Urinary bladder (tissue), 4 donors: ENCODE results near the gene ELFN2. TPM values are rescaled to one million over a fixed set of nuclear protein-coding genes. Genes with fewer than 3 reads are reported as not detected.

Source experiments
- DNase-seq: peaks from one replicate; pipeline ENCODE4 v3.0.0-alpha.2; 2015; ENCODE audit errors: extremely low spot score
- H3K27ac ChIP-seq: one replicate; pipeline ENCODE4 v1.5.1; 2013; ENCODE audit warnings: low read depth, mild to moderate bottlenecking, moderate library complexity
- H3K36me3 ChIP-seq: one replicate; pipeline ENCODE4 v1.6.1; 2013; ENCODE audit warnings: mild to moderate bottlenecking, moderate library complexity; ENCODE audit not compliant: insufficient read depth
- H3K4me1 ChIP-seq: one replicate; pipeline ENCODE4 v1.6.1; 2013; ENCODE audit warnings: mild to moderate bottlenecking, moderate library complexity; ENCODE audit not compliant: insufficient read depth
- H3K4me3 ChIP-seq: one replicate; pipeline ENCODE4 v1.5.1; 2013; ENCODE audit warnings: low read depth, low read length
- WGBS: extraction: QIAGEN DNeasy Blood & Tissue Kit; methylation state at CpG from one replicate; pipeline ENCODE4 v1.1.7; 2013; 5-methylcytosine and 5-hydroxymethylcytosine counted together
- polyA plus RNA-seq: library from polyadenylated mRNA; stranded (reverse); fragments of 200-250 nt; gene quantifications from one replicate; pipeline ENCODE4 v1.2.3, GENCODE V29; 2013
- total RNA-seq: library from RNA; depleted of rRNA; stranded (reverse); fragments of >200 nt; gene quantifications from one replicate; pipeline ENCODE4 v1.2.3, GENCODE V29; 2014
- donor health status: healthy with polysubstance abuse.
- donor health status: healthy.

The ELFN2 gene
- total and polyA plus RNA-seq, 2 donors, result 0.05 to 0.21 TPM

GRCh38 chr22:37443977-37444376 lies 16.7 kb upstream of the ELFN2 start:
- no peak overlapping the region for H3K4me3 ChIP-seq
- no peaks in the 10 kb centered on the region for H3K36me3 ChIP-seq
- WGBS, result 81% methylated on average over 7 of the region's 7 CpGs
- DNase-seq, result no peak
- H3K4me1 ChIP-seq, result no peaks in the 10 kb centered on the region
- no peak overlapping the region for H3K27ac ChIP-seq

DNA sequence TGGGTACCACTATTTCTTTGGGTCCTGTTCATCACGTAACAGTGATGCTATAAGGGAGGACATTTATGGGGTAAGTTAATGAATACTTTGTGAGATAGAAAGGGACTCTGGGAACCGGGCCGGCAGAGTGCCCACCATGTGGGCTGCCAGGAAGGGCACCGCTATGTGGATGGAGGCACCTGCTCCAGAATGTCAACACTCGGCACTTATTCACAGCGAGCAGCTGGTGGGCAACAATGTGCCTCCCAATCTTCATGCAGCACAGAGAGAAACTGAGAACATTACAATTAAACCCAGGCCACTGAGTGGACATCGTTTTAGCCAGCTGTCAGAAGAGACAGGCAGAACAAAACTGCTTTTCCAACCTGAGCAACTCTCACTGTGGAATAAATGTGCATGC lies 15.8 kb upstream of the ELFN2 start:
- WGBS, result 85% methylated on average over 7 of the region's 7 CpGs
- Histone ChIP-seq H3K36me3 (no peaks in the 10 kb centered on the region), H3K4me1 (no peaks in the 10 kb centered on the region), H3K4me3 (no peak overlapping the region), H3K27ac (no peak overlapping the region)
- no peak for DNase-seq

DNA sequence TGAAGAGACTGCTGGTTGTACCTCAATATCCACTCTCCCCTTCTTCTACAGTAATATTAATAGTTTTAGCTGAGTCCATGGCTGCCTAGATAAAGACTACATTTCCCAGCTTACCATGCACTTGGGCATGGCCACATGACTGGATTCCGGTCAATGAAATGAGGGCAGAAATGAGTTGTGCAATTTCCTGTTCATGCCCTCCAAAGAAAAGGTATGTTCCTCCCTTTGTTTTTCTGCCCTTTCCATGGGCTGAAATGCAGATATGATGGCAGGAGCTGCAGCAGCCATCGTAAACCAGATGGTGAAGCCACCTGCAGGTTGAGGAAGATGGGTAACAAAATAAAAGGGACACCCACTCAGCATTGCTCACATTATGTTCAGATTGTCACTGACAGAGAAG lies 15.3 kb upstream of the ELFN2 start:
- H3K4me3 ChIP-seq, result no peak overlapping the region
- no peaks in the 10 kb centered on the region for H3K36me3 ChIP-seq
- WGBS, result 81% methylated on average over 2 of the region's 2 CpGs
- H3K4me1 ChIP-seq, result no peaks in the 10 kb centered on the region
- no peak overlapping the region for H3K27ac ChIP-seq
- no peak for DNase-seq

DNA sequence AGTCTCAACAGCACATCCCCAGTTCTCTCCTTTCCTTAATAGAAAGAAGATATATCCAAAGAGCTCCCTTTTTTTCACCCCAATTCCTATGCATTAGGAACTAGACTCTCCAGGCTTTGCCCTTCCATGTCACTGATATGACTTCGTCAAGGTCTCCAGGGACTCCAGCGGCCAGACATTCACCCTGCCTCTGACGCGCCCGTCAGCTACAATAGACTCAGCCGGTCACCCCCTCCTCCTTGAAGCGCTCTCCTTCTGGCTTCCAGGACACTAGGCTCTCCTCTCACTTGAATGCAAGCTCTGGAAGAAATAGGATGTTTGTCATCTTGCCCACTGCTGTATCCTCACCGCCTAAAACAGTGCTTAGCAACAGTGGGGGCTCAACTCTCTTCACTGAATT lies 14.9 kb upstream of the ELFN2 start:
- 63% methylated on average over 8 of the region's 8 CpGs for WGBS
- H3K27ac ChIP-seq, result no peak overlapping the region
- H3K36me3 ChIP-seq, result no peaks in the 10 kb centered on the region
- H3K4me1 ChIP-seq, result no peaks in the 10 kb centered on the region
- H3K4me3 ChIP-seq, result no peak overlapping the region
- DNase-seq, result no peak

DNA sequence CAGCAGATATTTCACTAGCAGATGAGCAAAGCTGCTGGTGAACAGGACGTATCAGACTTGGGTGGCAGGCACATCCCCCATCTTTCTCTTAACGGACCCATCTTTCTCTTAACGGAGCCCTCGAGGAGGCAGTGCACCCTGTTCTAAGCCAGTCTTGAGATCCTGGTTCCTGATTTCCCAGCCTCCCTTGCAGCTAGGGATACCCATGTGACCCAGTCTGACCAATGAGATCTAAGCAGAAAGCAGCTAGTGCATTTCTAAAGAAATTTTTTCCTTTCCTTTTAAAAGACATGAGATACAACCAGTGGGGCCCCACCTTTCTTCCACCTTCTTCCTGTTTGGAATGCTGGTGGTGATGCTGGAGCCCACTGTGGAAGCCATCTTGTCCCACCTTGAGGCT lies 13.6 kb upstream of the ELFN2 start:
- DNase-seq, result no peak
- Histone ChIP-seq H3K4me1 (no peaks in the 10 kb centered on the region), H3K4me3 (no peak overlapping the region), H3K27ac (no peak overlapping the region), H3K36me3 (no peaks in the 10 kb centered on the region)
- 86% methylated on average over 4 of the region's 4 CpGs for WGBS

DNA sequence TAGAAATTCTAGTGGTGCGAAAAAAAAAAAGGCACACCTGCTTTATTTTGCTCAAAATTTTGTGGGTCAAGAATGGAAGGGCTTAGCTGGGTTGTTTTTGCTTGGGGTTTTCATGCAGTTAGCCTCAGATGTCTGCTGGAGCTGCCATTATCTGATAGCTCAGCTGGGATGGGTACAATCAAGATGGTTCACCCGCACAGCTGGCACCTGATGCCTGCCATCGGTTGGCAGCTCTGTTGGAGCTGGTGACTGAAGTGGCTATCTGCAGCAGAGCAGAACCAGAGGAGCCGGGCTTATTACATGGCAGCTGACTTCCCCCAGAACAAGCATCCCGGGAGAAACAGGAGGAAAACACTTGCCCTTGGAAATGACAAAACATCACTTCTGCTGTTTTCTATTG lies 12.1 kb upstream of the ELFN2 start:
- no peak overlapping the region for H3K27ac ChIP-seq
- 82% methylated on average over 5 of the region's 5 CpGs for WGBS
- no peak for DNase-seq
- H3K4me3 ChIP-seq, result no peak overlapping the region
- no peaks in the 10 kb centered on the region for H3K4me1 ChIP-seq
- H3K36me3 ChIP-seq, result no peaks in the 10 kb centered on the region

DNA sequence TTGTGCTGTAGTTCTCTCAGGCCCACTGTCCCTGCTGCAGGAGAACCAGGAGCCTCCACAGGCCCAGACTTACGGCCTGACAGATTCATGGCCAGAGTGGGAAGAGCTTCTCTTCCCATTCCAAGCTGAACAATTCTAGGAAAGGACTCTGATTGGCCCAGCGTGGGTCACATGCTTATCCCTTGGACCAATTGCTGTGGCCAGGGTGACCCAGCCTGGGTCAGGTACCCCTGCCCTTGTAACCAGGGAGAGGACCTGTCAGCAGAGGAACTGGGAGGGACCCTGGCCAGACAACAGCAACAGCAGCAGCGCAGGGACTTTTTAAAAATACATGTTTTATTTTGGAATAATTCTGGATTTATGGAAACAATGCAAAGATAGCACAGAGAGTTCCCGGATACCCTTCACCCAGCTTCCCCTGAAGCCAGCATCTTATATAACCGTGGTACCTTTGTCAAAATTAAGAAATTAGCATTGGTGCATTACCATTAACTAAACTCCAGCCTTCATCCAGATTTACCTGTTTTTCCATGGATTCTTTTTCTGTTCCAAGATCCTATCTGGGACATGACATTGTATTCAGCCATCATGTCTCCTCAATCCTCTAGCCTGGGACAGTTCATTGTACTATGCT lies 8.8 kb upstream of the ELFN2 start:
- Histone ChIP-seq H3K27ac (no peak overlapping the region), H3K36me3 (no peaks in the 10 kb centered on the region), H3K4me1 (no peaks in the 10 kb centered on the region), H3K4me3 (no peak overlapping the region)
- 85% methylated on average over 5 of the region's 5 CpGs for WGBS
- no peak for DNase-seq

GRCh38 chr22:37433786-37434185 lies 6.5 kb upstream of the ELFN2 start:
- DNase-seq, result no peak
- Histone ChIP-seq H3K27ac (no peak overlapping the region), H3K4me1 (no peaks in the 10 kb centered on the region), H3K36me3 (no peaks in the 10 kb centered on the region), H3K4me3 (no peak overlapping the region)
- 17% methylated on average over 11 of the region's 11 CpGs for WGBS

GRCh38 chr22:37432708-37433054 lies 5.4 kb upstream of the ELFN2 start:
- Histone ChIP-seq H3K4me1 (no peaks in the 10 kb centered on the region), H3K4me3 (no peak overlapping the region), H3K27ac (no peak overlapping the region), H3K36me3 (no peaks in the 10 kb centered on the region)
- WGBS, result 95% methylated on average over 3 of the region's 3 CpGs
- no peak for DNase-seq

DNA sequence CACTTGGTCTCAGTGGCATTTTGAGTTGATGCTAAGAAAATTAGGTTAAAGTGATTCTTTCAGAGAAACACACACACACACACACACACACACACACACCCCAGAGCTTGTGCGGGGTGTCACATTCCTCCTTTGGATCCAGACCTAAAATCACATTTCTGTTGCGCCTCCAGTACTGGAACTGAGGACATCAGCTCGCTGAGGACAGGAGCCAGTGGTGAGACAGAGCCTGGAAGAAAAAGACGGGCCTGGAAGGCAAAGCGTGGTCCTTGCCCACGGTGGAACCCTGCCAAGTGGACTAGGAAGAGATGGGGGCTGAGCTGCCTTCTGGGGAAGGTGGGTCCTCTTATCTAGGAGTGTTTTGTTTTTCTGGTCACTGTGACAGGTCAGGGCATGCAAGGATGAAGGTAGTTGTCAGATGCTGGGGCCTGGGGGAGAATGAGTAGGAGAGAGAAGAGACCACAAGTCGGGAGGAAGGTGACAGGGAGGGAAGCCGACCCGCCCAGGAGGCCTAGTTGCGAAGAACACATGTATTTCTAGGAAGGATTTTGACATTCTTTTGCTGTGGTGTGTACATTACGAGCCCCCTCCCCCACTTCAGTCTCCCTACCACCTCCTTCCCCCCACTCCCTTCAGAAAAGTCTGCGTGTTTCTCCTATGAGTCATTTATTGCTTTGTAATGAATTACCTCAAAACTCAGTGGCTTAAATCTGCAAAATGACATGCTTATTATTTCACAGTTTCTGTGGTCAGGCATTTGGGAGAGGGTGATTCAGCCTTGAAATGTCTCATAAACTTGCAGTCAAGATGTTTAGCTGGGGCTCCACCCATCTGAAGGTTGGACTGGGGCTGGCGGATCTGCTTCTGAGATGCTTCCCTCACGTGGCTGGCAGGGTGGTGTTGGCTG lies 4.8 kb upstream of the ELFN2 start:
- 61% methylated on average over 14 of the region's 14 CpGs for WGBS

GRCh38 chr22:37431366-37431765 lies 4.1 kb upstream of the ELFN2 start:
- Histone ChIP-seq H3K4me3 (no peak overlapping the region), H3K4me1 (no peaks in the 10 kb centered on the region), H3K27ac (no peak overlapping the region), H3K36me3 (no peaks in the 10 kb centered on the region)
- no peak for DNase-seq
- WGBS, result 82% methylated on average over 9 of the region's 9 CpGs

More for the DNA sequence above, 4.8 kb upstream of the ELFN2 start:
- no peak for DNase-seq
- H3K27ac ChIP-seq, result no peak overlapping the region
- no peaks in the 10 kb centered on the region for H3K36me3 ChIP-seq
- no peak overlapping the region for H3K4me3 ChIP-seq
- H3K4me1 ChIP-seq, result no peaks in the 10 kb centered on the region

DNA sequence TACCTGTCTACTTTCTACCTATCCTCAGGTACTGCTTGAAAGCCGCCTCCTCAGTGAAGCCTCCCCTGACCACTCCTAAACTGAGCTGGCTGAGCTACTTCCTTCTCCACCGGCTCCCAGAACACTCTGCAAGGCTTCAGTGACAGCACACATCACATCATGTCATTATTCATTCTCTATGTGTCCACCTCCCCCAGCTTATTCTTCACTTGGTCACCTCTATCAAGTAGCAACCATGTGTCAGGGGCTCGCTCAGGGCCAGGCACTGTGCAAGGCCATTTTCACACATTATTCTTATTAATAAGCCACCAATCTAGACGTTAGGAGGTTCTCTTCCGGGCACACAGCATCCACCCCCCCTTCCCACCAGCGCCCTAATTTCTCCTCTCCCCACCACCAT lies 3.7 kb upstream of the ELFN2 start:
- Histone ChIP-seq H3K4me1 (no peaks in the 10 kb centered on the region), H3K27ac (no peak overlapping the region), H3K4me3 (no peak overlapping the region), H3K36me3 (no peaks in the 10 kb centered on the region)
- no peak for DNase-seq
- WGBS, result 74% methylated on average over 6 of the region's 6 CpGs

DNA sequence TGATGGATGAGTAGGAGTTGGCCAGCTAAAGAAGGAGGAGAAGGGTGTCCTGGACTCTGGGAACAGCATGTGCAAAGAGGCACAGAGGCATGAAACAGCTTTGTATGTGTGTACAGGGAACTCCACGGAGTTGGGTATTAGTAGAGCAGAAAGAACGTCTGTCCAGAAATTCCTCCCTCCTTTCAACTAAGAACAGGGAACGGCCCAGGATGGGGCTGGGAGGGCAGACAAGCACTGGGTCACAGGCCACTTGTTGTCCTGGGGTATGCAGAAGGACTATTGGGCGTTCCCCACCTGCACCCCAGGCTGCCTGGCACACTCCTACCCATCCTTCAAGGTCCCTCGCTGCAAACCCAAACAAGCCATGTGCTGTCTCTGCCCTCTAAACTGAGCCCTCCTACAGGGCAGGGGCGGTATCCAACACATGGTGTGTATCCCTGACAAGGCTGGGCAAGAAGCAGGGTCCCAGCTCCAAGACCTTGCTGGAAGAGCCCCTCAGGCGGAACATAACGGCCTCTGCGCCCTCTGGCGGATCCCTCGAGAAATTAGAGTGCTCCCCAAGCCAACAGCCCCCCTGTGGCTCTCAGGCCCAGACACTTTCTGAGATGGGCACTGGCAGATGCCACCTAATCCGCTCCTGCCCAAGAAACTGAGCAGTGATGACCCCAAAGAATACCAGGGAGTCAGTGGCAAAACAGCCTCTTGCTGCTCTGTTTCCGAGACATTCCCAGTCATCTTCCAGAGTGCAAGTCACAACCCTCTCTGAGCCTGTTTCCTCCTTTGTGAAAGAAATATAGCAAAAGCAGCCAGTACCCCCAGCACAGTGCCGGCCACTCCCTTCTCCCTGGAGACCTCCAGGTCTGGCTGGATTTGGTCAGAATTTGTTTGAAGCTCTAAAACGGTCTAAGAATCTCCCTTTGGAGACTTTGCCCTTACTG lies 1.6 kb upstream of the ELFN2 start:
- H3K4me1 ChIP-seq, result no peaks in the 10 kb centered on the region
- 28% methylated on average over 15 of the region's 15 CpGs for WGBS
- no peak overlapping the region for H3K4me3 ChIP-seq
- no peak for DNase-seq
- H3K27ac ChIP-seq, result no peak overlapping the region
- H3K36me3 ChIP-seq, result no peaks in the 10 kb centered on the region
